Measurements from ENCODE around the gene KLK5. TPM values are rescaled to one million over a fixed set of nuclear protein-coding genes. Genes with fewer than 3 reads are reported as not detected.
"Not testable (repeated sequence)": the region's sequence is repeated elsewhere in the genome, so short reads cannot be mapped to it uniquely, and the experiment has no call there.

KLK5 gene
- total RNA-seq, 2 experiments from 2014 or later, result not detected

DNA sequence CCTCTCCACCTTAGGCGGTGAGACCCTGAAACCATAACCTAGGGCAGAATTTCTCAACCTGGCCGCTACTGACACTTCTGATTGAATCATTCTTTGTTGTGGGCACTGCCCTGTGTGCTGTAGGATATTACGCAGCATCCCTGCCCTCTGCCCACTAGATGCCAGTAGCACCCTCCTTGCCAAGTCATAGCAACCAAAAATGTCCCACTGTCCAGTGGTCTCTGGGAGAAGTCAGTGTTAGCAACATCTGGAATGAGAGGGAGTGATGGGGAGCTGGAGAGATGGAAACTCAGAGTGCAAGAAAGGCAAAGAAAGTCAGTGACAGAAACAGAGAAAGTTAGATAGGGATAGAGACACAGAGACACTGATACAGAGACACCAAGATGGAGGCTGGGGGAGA is 55.2 kb downstream of the KLK5 start:
- Mint-ChIP-seq H3K4me1 (peaks cover 3% of the 10 kb centered on the region), H3K36me3 (ENCODE audit: low read depth) (no peaks in the 10 kb centered on the region), H3K9me3 (ENCODE audit: low read depth) (peaks cover 10% of the 10 kb centered on the region), H3K27me3 (peaks cover 25% of the 10 kb centered on the region), H3K27ac (no peak overlapping the region), H3K4me3 (no peak overlapping the region)
- ATAC-seq (no peak), DNase-seq (no peak)
- intact Hi-C loops (cut with DNase I, micrococcal nuclease), result no loop called here
- ChIA-PET CTCF (interaction anchor here (0.7 to 1.9 kb wide), 2 partner anchors 24 to 102 kb away, joined by 4 read pairs; no protein-coding TSS in a partner anchor), POLR2A (no interaction called here)

- ATAC-seq (no peak), DNase-seq (no peak)
- intact Hi-C loops (cut with DNase I, micrococcal nuclease), result no loop called here
- Mint-ChIP-seq H3K4me3 (no peak overlapping the region), H3K36me3 (ENCODE audit: low read depth) (no peaks in the 10 kb centered on the region), H3K27ac (no peak overlapping the region), H3K27me3 (peaks cover 23% of the 10 kb centered on the region), H3K4me1 (peaks cover 3% of the 10 kb centered on the region), H3K9me3 (ENCODE audit: low read depth) (peaks cover 10% of the 10 kb centered on the region)
- POLR2A ChIA-PET, result no interaction called here
- CTCF ChIA-PET, result interaction anchor here (0.8 kb wide), 1 partner anchor 8 kb away, joined by 3 read pairs; no protein-coding TSS in a partner anchor
Measured at GRCh38 chr19:50897191-50897607, 55.6 kb downstream of the KLK5 start.

DNA sequence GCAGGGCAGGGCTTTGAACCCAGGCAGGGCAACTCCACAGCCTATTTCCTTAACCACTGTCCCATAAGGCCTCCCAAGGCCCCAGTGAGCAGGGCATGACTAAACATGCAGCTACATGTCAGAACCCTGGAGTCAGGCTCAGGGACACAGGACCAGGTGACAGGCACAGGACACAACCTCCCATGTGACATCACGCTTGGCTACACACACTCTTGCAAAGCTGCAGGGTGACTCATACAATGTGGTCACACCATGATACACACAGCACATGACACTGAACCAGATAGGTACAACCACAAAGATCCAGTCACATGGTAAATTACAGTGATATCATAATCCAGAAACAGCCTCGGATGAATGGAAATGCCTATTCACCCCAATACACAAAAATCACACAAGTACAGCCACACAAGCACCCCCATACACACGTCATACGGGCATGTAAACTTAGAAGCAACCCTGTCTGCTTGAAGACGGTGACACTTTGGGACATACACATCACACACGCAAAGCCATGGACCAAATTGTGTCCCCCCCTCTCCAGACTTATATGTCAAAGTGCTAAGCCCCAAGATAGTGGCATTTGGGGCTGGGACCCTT is 56.1 kb downstream of the KLK5 start:
- peak; percentile 65 for DNase-seq

DNA sequence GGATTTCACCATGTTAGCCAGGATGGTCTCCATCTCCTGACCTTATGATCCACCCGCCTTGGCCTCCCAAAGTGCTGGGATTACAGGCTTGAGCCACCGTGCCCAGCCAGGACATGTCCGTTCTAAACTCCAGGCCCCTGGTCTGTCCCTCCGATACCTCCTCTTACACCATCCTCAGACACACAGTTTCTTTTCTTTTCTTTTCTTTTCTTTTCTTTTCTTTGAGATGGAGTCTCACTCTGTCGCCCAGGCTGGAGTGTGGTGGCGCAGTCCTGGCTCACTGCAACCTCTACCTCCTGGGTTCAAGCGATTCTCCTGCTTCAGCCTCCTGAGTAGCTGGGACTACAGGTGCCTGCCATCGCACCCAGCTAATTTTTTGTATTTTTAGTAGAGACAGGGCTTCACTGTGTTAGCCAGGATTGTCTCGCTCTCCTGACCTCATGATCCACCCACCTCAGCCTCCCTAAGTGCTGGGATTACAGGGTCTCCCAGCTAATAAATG is 56.7 kb downstream of the KLK5 start:
- DNase-seq; H3K4me1 Mint-ChIP-seq; POLR2A ChIA-PET; ATAC-seq; H3K4me3 Mint-ChIP-seq; H3K27ac Mint-ChIP-seq; H3K9me3 Mint-ChIP-seq (ENCODE audit: low read depth); intact Hi-C loops (cut with DNase I, micrococcal nuclease); H3K36me3 Mint-ChIP-seq (ENCODE audit: low read depth): not testable (repeated sequence)
- CTCF ChIA-PET, result interaction anchor here (0.6 to 0.8 kb wide), 4 partner anchors 10 to 760 kb away, joined by 3 read pairs; no protein-coding TSS in a partner anchor
- peaks cover 23% of the 10 kb centered on the region for H3K27me3 Mint-ChIP-seq

More for the DNA sequence above, 56.1 kb downstream of the KLK5 start:
- intact Hi-C loops (cut with DNase I, micrococcal nuclease), result no loop called here
- Mint-ChIP-seq H3K4me1 (peaks cover 3% of the 10 kb centered on the region), H3K27ac (no peak overlapping the region), H3K36me3 (ENCODE audit: low read depth) (no peaks in the 10 kb centered on the region), H3K9me3 (ENCODE audit: low read depth) (peaks cover 10% of the 10 kb centered on the region), H3K4me3 (no peak overlapping the region), H3K27me3 (peaks cover 23% of the 10 kb centered on the region)
- peak; percentile 97 for ATAC-seq
- ChIA-PET POLR2A (no interaction called here), CTCF (interaction anchor here (0.7 to 0.8 kb wide), 3 partner anchors 9 to 760 kb away, joined by 3 read pairs; no protein-coding TSS in a partner anchor)

DNA sequence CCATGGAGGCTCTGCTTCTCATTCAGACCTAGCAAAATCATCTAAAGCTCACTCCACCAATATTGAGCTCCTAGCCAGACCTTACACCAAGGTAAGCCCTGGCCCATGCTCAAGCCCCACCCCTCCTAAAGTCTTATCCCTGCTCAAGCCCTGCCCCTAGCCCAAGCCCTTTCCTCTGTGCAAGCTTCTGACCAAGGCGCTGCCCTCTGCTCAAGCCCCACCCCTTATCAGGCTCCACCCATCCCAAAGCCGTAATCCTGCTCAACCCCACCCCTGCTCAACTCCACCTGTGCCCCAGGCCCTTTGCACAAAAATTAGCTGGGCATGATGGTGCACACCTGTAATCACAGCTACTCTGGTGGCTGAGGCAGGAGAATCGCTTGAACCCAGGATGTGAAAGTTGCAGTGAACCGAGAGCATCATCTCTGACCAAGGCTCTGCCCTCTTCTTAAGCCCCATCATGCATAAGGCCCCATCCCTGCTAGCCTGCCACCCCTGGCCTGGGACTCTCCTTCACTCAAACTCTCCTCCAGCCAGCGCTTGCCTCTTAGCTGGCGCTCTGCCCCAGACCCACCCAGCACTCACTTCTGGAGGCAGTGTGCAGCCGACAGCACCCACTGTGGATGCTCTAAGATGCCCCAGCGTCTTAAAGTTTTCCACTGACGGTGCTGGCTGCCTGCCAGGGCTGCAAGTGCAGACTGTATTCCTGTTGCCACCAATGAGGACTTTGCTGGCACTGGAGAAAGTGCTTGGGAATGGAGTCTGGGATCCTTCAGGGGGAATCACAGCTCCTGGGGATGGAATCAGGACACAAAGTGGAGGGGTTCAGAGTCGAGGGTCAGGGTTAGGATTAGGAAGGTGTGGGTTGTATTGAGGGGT is 58.1 kb downstream of the KLK5 start:
- Mint-ChIP-seq H3K4me1 (peaks cover 3% of the 10 kb centered on the region), H3K36me3 (ENCODE audit: low read depth) (no peaks in the 10 kb centered on the region), H3K27me3 (peaks cover 23% of the 10 kb centered on the region), H3K4me3 (no peak overlapping the region), H3K27ac (no peak overlapping the region), H3K9me3 (ENCODE audit: low read depth) (peaks cover 10% of the 10 kb centered on the region)
- ChIA-PET POLR2A (no interaction called here), CTCF (interaction anchor here (0.7 kb wide), 1 partner anchor 140 kb away, joined by 3 read pairs; no protein-coding TSS in a partner anchor)
- no peak for DNase-seq
- intact Hi-C loops (cut with DNase I, micrococcal nuclease), result no loop called here
- ATAC-seq, result no peak

Other genes starting within 250 kb of the KLK5 start
- gene SHANK1, start 233.2 kb downstream of the KLK5 start, total RNA-seq, result not detected
- gene CLEC11A, start 229.7 kb downstream of the KLK5 start, total RNA-seq, result 1 to 10 TPM in 1 of 2 experiments, under 1 TPM in 1; 0.64 to 1.0 TPM
- not detected for gene GPR32, start 182.6 kb downstream of the KLK5 start, total RNA-seq
- not detected for gene ACP4, start 162.6 kb downstream of the KLK5 start, total RNA-seq
- 1 to 10 TPM; 2.4 to 2.6 TPM for gene KLK1, start 129.3 kb downstream of the KLK5 start, total RNA-seq
- not detected for gene KLK15, start 119.5 kb downstream of the KLK5 start, total RNA-seq
- gene KLK3, start 98.1 kb downstream of the KLK5 start, total RNA-seq, result not detected
- gene KLK2, start 79.6 kb downstream of the KLK5 start, total RNA-seq, result not detected
- gene KLK4, start 41.6 kb downstream of the KLK5 start, total RNA-seq, result not detected
- not detected for gene KLK6, start 16.6 kb upstream of the KLK5 start, total RNA-seq
- not detected for gene KLK7, start 30.9 kb upstream of the KLK5 start, total RNA-seq
- not detected for gene KLK8, start 48.6 kb upstream of the KLK5 start, total RNA-seq
- gene KLK10, start 66.7 kb upstream of the KLK5 start, total RNA-seq, result not detected
- gene KLK11, start 73.6 kb upstream of the KLK5 start, total RNA-seq, result not detected
- gene KLK12, start 82.0 kb upstream of the KLK5 start, total RNA-seq, result not detected
- gene KLK13, start 112.1 kb upstream of the KLK5 start, total RNA-seq, result not detected
- gene KLK14, start 129.8 kb upstream of the KLK5 start, total RNA-seq, result 1 to 10 TPM in 1 of 2 experiments, under 1 TPM in 1; 0.69 to 1.1 TPM
- gene CTU1, start 155.4 kb upstream of the KLK5 start, total RNA-seq, result 1 to 10 TPM; 7.2 to 9.1 TPM
- gene SIGLEC9, start 171.9 kb upstream of the KLK5 start, total RNA-seq, result under 1 TPM; 0.37 to 0.49 TPM
- not detected for gene SIGLEC7, start 189.3 kb upstream of the KLK5 start, total RNA-seq